Stimulated activated CD8-positive, alpha-beta memory T cell treated with anti-CD3 and anti-CD28 coated beads, Interleukin-12 subunit alpha, Interleukin-12 subunit beta, amount 100 ng/mL, for 24 hours (primary cell): ENCODE results near the gene LRTM1.

Source experiments
- DNase-seq: peaks from one replicate; pipeline ENCODE4 v3.0.0-alpha.2; 2020; ENCODE audit errors: extremely low read depth

The LRTM1 gene

DNA sequence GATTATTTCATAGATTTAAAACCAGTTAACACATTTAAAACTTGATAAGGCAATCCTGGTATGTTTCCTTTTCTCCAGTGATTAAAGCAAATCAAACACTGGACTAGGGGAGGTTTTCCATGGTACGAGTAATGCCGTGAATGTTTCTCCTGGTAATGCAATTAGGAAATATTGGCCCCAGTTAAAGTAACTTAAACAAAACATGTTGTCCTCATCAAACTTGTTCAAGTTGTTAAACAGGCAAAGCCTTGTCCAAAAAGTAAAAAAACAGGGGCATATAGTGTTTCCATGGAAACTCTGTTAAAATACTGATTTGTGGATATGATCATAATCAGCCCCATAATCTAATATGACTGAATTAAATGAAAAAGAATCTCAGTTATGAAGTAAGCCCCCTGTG lies 13.1 kb upstream of the LRTM1 start:
- DNase-seq = no peak

DNA sequence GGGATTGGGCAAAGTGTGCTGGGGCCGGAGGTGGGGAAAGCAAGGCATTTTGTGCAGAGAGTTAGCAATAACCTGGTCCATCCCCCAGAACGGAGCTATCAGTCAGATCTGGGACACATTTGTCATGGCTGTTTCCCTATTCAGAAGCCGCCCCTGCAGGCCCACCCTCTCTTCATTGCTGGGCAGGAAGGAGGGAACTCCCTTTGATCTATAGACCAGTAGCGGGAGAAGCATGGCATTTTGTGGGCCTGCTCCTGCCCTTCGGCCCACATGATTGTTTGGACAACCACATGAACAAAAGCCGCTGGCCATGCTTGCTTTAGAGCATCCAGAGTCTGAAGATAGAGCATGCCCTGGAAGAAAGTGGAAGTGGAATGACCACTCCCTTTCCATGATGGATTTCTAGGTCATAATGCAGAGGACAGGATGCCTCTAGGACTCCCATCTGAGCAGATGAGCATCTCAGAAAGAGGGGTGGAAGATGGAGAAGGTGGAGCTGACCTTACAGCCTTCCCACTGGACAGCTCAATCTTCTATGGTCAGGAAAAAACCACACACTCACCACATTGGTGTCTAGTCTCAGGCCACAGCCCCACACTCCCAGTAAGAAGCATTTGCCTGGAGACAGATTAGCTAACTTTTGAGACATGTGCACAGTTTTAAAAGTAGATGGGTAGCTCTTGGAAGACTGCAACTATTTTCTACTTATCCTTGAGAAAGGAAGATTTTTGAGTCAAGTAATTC lies 11.9 kb upstream of the LRTM1 start:
- DNase-seq = no peak

DNA sequence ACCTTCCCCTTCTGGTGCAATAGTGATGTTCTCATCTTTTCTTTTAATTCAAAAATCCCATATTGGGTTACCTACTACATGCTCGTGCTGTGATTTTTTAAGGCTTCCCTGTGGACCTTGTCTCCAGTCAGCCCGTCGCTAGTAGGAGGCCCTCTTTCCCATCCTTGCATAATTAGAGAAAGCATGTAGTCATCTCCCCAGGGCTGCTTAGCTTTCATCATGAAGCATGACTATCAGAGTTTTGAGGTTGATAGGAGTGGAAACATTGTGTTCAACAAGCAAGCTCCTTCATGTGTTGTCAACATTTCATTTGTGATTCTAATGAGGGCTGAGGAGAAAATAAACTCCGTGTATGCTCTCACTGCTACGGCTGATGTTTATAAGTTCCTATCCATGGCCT lies 8.7 kb upstream of the LRTM1 start:
- no peak for DNase-seq

DNA sequence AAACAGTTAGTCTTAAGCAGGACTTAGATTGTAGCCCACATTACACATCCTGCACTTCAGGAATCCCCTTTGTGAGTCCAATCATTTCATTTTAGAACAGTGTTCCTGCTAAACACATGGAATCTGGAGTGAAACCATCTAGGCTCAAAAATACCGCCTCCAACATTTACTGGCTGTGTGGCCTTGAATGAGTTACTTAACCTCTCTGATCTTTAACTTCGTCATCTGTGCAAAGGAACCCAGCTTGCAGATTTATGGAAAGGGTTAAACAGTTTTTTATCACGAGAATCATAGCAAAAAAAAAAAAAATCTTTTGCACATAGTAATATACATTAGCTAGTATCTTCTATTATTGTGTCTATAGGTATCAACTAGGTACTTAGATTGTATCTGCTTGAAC lies 8.0 kb upstream of the LRTM1 start:
- DNase-seq = no peak

DNA sequence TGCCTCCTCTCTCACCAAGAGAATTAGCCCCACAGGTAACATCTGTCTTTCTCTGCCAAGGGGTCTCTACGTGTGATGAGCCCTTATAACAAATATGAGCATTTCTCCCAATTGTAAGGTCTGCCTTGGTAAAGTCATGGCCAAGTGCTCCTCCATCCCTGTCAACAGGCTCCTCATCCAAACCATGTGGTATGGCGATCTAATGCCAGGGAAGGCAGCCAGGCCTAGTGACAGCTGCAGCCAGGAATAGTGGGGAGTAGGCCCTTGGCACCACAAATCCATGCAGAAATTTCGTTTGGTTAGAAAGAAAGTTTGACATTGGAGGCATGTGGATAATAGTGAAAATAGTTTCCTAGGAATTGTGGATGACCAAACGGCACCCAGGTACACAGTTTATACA lies 4.7 kb upstream of the LRTM1 start:
- no peak for DNase-seq

DNA sequence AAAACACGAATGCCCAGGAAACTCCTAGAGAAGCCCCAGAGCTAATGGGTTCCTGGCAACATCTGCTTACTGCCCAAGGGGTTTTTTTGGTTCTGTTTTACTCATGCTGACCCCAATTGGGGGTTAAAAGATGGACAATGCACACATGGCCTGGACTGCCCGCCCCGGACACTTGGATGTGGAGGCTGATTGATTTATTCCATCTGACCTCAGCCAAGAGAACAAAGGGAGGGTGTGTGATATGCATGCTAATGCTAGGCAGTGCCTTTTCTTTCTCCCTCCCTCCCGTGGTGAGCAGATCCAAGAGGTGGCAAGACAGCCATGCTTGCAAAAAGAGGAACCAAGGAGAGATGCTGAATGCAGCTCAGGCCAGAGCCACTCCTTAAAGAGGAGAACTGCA lies 3.3 kb upstream of the LRTM1 start:
- no peak for DNase-seq

DNA sequence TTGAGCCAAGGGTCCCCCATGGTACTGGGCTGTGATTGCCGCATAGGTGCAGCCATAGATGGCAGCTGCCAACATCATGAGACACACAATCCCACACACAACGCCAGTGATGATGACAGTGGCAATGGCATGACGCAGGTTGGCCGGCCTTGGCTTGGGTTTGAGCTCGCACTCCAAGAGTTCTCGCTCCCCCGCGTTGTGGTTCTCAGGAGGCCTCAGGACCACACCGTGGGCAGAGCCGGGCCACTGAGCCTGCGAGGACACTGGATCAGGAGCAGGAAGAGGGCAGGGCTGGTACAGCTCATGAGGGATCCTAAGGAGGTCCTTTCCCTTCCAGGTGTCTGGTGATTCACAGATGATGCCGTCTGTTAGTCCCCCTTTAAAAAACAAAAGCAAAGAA lies 9.3 kb downstream of the LRTM1 start:
- no peak for DNase-seq

DNA sequence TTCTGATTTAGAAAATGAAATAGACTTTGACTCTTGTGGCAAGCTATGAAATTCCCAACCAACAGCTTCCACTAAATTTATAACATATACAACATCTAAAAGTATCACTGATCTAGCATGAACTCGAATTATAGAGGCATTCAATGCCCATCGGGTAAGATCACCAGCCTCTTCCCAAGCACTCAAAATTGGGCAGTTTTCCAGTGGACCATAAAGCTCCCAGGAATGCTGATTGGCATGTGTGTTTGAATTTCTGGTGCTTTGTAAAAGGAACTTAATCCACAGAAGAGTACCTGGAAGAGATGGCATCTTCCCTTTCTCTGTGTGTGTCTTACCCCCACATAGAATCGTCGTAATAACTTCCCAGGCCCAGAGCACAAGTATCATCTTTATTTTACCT lies 10.0 kb downstream of the LRTM1 start:
- no peak for DNase-seq

DNA sequence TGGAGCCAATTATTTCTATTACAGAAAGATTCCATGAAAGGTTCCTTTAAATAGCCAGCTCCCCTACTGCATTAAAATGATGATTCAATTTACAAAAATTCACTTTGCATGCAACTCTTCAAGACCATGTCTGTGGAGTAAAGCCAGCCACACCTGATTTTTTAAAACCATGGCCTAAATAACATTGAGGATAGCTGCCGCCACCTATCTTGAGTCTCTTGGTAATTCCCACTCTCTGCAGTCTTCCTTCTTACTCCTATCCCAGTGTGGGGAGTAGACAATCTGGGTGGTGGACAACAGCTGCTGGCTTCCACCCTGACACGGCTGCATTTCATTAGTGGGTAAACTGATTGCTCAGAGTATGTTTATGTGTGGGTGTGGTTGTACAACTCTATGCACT lies 10.7 kb downstream of the LRTM1 start:
- DNase-seq = no peak

DNA sequence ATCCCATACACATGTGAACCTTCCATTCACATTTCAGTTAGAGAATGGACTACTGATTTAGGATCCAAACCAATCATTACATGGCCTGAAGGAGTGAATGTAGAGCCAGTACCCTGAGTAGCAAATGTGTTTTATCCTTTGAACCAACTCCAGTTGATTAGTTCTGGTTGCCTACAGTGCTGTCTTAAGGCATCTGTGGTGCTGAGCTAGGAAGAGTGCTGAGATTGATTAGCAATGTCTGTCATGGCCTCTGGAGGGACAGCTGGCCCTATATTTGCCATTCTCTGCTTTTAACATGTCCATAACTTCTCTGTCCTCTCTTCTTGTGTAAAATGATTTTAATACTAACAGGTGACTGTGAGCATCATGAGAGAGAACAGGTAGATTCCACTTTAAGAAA lies 11.1 kb downstream of the LRTM1 start:
- no peak for DNase-seq

DNA sequence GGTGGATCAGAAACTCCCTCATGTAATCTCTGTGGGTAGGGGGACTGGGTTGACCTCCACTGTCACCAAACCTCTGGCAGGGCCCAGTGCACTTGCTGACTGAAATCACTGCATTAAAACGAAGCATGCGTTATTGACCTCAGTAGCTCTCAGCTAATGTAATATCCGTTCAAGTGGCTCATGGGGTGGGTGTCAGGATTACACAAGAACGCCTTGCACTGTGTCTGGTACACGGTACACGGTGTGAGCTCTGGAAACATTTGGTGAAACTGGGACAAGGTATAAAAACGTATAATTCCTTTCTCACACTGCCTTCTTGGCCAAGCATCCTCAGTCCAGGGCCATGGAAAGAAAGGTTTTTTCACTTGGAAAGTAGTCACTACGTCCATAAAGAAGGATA lies 11.9 kb downstream of the LRTM1 start:
- DNase-seq = no peak

DNA sequence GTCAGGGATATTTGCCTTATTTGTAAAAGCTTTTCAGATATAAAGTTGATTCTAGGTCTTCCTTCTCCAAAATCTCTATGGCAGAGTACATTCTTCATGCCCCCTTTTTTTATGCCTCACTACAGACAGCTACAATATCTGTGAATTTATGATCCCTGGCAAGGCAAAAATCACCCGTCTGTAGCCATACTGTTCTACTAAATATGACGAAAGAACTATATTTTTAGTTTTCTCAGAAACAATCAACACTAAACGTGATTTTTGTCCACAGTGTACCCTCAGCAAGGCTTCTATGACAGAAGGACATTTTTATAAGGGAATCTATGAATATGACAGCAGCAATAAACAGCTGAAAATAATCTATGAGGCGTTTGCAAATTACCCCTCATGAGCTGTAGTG lies 12.7 kb downstream of the LRTM1 start:
- no peak for DNase-seq

DNA sequence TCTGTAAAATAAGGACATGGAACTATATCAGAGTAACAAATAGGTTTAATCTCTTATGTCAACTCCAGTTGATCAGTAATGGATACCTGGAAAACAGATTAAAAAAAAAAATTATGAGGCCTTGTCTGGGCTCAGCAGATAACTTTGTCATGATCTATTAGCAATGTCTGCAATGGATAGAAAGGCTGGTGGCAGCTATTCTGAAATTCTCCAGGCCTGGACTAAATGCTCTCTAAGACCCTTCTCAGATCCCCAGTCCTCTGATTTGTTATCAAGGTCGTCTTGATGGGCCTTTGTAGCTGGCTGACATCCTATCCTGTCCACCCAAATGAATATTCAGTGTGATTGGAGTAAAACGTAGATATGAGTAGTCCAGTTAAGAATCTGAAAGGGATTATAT lies 13.7 kb downstream of the LRTM1 start:
- DNase-seq = no peak

DNA sequence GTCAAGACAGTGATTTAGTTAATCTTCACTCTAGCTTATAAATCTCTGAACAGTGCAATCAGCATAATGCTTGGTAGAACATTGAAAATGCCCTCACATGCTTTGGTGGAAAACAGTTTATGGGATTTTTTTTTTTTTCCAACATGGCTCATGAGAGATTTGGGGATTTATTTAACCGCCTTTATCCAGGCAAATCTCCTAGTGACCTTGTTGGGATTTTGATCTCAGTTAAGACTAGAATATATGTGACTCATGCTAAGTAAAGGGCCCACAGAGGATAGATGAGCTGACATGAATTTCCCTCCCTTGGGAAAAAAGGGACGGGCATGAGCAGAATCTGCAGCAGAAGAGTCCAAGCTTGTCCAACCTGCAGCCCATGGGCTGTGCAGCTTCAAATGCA lies 18.7 kb downstream of the LRTM1 start:
- DNase-seq = no peak

DNA sequence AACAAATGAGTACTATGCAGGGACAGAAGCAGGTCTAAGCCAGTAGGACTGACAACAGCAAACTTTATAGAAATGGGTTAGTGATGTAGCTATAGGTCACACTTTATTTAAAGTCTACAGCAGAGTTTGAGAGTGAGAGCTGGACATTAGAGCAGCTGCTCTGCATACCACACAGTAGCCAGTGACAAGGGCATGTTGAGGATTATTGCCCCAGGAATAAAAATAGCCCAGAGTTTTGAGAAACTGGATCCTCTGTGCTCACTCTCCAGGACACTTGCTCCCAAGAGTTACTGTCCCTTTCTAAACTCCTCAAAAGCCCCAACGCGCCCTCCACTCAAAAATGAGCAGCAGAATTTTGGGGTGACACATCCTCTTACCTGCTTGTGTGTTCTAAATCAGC lies 21.1 kb downstream of the LRTM1 start:
- no peak for DNase-seq

DNA sequence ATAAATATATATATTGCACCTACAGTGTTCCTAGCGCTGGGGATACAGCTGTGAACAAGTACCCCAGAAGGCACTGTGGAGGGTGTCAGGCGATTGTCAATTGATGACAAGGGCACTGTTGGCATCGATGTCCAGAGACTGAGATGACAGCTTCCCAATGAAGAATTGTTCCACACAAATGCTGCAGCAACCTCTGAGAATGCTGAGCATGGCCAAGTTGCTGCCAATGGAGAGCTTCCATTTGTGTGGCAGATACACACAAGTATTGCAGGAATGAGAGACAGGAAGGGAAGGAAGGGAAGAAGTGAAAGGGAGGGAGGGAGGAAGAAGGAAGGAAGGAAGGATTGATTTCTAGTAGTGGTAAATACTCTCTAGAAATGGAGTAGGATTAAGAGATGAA lies 21.9 kb downstream of the LRTM1 start:
- DNase-seq = no peak

DNA sequence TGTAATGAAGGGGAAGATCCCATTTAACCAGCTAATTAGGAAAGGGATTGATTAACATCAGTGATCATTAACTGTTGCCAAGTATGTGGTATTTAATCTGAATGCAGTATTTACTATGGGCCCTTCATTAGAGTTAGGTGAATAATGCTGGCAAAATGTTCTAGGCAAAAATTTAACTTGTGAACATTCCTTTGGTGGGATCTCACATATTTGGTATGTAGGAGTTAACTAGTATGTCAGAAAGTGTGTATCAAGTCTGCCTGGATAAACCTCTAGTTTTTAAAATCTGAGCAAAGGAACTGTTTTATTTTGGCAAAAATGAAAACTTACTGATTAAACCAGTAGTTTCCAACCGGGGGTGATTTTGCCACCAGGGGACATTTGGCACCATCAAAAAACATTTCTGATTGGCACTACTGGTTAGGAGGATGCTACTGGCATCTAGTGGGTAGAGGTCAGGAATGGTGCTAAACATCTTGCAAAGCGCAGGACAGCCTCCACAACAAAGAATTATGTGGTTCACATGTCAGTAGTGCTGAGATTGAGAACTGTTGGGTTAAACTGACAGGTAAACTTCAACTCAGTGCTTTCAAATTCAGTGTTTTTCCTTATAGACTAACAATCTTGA lies 22.5 kb downstream of the LRTM1 start:
- no peak for DNase-seq

DNA sequence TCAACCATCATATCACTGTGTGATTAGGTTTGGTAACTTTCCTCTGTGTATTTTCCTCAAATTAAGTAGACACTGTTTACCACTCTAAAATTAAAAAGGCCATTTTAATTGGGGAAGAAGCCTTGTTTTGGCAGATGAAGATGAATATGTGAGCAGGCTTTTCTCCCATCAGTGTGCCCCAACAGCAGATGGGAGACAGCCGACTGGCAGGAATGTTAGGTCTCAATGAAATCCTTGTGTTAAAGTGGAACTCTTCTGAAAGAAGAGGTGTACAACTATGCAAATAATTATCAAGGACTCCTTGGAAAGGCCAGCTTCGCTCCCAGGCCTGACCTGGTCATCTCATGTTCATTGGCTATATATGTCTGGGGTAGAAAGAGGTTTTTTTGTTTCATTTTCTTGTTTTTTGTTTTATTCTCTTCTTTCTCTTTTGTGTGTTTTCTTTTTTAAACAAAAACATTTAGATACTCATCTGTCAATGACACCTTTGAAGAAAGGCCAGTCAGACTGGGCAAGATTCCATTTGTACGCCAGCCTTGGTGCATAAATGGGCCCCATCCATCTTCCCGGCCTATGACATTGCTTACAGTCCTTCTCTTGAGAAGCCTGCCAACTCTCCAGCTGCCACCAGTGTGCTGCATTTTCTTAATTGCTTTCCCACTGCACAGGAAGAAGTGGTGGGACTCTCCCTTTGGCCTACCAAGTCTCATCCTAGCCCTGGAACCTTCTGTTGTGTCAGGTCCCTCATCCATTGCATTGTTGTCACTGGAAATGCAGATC lies 25.8 kb downstream of the LRTM1 start:
- DNase-seq = no peak

DNA sequence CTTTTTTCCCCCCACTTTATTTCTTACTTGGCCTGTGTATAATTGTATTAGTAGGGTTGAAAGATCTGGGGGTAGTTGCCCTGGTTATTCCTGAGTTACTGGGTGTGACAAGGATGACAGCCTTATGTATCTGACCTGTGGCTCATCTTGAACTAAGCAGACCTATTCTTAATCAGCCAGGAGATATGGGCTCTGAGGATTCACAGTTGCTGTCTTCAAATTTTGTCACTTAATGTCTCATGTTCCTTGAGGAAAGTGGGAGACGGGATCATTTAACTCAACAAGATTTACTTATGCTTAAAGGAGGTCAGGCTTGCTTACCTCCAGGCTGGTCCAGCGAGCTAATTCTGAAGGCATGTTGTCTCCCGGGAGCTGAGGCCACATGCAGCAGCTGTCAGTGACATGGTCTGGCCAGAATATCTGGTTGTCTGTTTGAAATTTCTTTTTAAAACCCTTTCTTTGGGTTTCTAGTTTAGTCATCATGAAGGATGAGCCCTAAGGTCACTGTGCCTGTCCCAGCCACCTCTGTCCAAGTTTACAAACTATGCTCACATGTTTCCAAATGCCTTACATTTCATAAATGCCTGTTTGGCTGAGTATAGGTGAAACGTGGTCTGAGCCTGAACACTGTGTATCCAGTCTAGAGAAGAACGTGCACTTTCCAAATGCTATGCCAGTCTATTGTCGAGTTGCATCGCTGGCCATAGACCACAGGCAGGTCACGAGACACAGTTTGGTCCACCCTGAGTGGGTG lies 26.8 kb downstream of the LRTM1 start:
- no peak for DNase-seq

DNA sequence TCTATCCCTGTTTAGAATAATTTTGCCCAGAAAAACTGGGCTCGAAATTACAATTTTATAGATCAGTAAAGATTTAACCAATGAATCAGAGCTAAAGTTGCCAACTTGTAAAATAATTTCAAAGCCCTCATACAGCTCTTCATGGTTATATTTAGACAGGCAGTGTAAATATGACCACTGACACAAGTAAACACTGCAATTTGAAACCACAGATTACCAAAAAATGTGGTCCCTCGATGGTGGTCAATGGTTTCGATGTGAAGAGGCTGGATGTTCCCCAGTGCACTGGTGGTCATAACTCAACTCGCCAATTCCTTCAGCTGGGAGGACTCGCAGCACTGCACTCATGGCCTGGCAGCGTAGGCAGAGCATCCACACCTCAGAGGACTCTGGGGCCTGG lies 28.6 kb downstream of the LRTM1 start:
- no peak for DNase-seq

DNA sequence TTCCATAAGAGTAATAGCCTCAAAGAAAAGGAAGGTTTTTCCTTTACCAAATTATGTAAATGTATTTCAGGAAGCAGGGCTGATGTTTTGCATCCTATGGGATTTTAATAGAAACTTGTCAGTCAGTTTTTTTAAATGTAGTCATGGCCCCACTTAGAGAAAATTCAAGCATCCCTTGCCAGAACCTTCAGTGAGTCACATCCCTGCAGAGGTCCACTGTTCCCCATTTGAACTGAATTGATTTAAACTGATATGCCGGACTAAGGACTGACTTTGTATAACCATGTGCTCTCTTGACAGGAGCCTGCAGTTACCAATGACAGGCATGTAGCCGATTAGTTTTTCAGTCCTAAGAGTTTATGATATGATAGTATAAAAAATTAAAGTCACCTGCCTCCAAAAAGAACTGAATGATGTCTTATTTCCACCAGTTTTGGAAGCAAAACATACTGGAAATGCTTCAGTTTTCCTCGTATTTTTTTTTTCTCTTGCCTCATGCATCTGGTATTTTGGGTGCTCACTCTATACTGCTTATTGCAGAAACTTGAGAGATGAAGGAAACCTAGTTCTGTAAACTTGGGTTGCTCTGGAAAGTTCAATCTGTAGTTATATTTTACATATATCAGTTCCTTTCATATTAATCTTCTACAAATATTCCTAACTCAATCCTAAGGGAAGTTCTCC lies 30.7 kb downstream of the LRTM1 start:
- DNase-seq = no peak

DNA sequence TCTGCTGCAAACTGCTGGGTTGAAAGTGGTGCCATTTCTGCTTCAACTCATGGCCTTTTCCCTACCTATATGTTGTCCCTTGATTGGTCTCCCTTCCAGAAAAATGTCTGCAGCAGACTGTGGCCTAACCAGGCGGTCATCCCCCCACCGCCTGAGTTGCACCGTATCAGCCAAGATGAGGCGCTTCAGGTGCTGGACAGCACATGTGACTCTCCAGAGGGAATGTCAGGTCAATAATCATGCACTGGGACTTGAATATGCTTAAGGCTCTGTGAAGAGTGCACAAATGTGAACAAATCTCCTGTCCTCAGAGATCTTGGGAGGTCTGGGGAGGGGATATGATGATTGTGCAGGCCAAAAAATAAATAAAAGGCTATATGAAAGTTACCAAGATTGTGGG lies 32.2 kb downstream of the LRTM1 start:
- no peak for DNase-seq
